ENCODE results near the gene MTF1. TPM values are rescaled to one million over a fixed set of nuclear protein-coding genes. Genes with fewer than 3 reads are reported as not detected.
A peak's percentile ranks its signal among the peaks of the same experiment; 100 is the strongest.

The MTF1 gene
- total RNA-seq, 3 donors from 2014 or later (not counting 1 experiment from before 2014, with no cell fraction given) = 31.2 to 35.6 (median 32.7) TPM

DNA sequence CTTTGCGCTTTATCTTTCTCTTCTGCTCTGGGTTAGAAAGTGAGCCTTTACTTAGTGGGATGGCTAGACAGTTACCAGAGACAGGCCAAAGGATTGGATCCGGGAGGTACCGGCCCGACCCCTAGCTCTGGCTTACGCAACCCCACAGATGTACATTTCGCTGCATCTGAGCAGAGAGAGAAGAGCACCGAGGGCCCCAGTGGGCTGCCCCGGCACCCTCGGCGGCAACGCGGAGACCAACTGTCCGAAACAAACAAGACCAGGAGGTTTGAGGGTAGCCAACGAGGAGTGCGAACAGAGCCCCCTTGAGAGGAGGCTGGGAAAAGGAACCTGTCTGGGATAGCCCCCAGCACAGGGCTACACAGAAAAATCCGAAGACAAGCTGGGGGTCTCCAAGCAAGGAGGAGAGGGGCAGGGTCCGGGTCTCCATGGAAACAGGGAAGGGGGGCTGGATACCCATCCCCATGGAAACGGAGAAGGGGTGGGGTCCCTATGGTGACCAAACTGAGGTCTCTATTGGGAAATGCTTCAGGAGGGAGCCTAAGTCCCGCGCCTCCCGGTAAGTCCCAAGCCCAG lies 373 bp downstream of the MTF1 start:
- Histone ChIP-seq H3K27me3 (ENCODE audit: control insufficient read depth, insufficient read depth, low read length) (no peaks in the 10 kb centered on the region), H3K36me3 (ENCODE audit: control insufficient read depth, insufficient read depth, low read length) (peaks cover 18% of the 10 kb centered on the region), H3K4me3 (ENCODE audit: low read length) (peak overlapping the region; percentile 99), H3K9me3 (ENCODE audit: control insufficient read depth, insufficient read depth, low read length) (no peaks in the 10 kb centered on the region), H3K27ac (ENCODE audit: low read length) (peak overlapping the region; percentile 92), H3K4me1 (ENCODE audit: control insufficient read depth, insufficient read depth, low read length) (peaks cover 18% of the 10 kb centered on the region)
- Mint-ChIP-seq H3K27me3 (ENCODE audit: low read depth in 2 of 2) (no peaks in the 10 kb centered on the region), H3K36me3 (peaks cover 7% of the 10 kb centered on the region), H3K9me3 (no peaks in the 10 kb centered on the region), H3K4me1 (peaks cover 40% of the 10 kb centered on the region in 2 donors), H3K4me3 (peak overlapping the region; percentile 99), H3K27ac (peak overlapping the region; percentile 88 to 92)
- intact Hi-C loops (cut with micrococcal nuclease) = loop anchor here (1.0 kb wide), 1 partner anchor 48 kb away; no protein-coding TSS in a partner anchor
- TF ChIP-seq, protein P1, sequence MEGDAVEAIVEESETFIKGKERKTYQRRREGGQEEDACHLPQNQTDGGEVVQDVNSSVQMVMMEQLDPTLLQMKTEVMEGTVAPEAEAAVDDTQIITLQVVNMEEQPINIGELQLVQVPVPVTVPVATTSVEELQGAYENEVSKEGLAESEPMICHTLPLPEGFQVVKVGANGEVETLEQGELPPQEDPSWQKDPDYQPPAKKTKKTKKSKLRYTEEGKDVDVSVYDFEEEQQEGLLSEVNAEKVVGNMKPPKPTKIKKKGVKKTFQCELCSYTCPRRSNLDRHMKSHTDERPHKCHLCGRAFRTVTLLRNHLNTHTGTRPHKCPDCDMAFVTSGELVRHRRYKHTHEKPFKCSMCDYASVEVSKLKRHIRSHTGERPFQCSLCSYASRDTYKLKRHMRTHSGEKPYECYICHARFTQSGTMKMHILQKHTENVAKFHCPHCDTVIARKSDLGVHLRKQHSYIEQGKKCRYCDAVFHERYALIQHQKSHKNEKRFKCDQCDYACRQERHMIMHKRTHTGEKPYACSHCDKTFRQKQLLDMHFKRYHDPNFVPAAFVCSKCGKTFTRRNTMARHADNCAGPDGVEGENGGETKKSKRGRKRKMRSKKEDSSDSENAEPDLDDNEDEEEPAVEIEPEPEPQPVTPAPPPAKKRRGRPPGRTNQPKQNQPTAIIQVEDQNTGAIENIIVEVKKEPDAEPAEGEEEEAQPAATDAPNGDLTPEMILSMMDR (IDR thresholded peaks at IDR 0.05) = no peak
- ATAC-seq (no peak), DNase-seq (peak in 1 of 2 donors; percentile 26)
- 2% methylated on average over 21 of the region's 21 CpGs for WGBS (ENCODE audit: insufficient coverage)

DNA sequence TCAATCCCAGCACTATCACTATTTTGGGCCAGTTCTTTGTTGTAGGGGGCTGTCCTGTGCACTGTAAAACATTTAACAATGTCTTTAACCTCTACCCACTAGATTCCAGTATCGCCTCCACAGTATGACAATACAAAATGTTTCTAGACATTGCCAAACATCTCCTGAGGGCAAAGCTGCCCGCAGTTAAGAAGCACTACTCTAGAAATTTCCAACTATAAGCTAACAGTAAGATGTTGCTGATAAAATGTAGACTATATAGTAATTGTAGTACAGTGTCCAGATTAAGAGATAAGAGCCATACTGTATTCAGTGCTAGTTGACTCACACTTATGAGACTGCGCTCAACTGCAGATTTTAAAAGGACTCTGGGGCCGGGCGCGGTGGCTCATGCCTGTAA lies 5.0 kb downstream of the MTF1 start:
- Histone ChIP-seq H3K27ac (ENCODE audit: low read length) (no peak overlapping the region), H3K36me3 (ENCODE audit: control insufficient read depth, insufficient read depth, low read length) (peaks cover 12% of the 10 kb centered on the region), H3K4me3 (ENCODE audit: low read length) (no peak overlapping the region), H3K4me1 (ENCODE audit: control insufficient read depth, insufficient read depth, low read length) (peaks cover 13% of the 10 kb centered on the region), H3K9me3 (ENCODE audit: control insufficient read depth, insufficient read depth, low read length) (no peaks in the 10 kb centered on the region), H3K27me3 (ENCODE audit: control insufficient read depth, insufficient read depth, low read length) (no peaks in the 10 kb centered on the region)
- no peak overlapping the region for H3K27ac Mint-ChIP-seq
- TF ChIP-seq, protein P1 (IDR thresholded peaks at IDR 0.05) = no peak
- no peaks in the 10 kb centered on the region for H3K27me3 Mint-ChIP-seq (ENCODE audit: low read depth in 2 of 2)
- DNase-seq (no peak), ATAC-seq (no peak)
- H3K4me1 Mint-ChIP-seq = peaks cover 33 to 42% of the 10 kb centered on the region in 2 donors
- WGBS (ENCODE audit: insufficient coverage) = 98% methylated on average over 5 of the region's 6 CpGs
- no peak overlapping the region for H3K4me3 Mint-ChIP-seq
- intact Hi-C loops (cut with micrococcal nuclease) = no loop called here
- no peaks in the 10 kb centered on the region for H3K9me3 Mint-ChIP-seq
- H3K36me3 Mint-ChIP-seq = peaks cover 6% of the 10 kb centered on the region

DNA sequence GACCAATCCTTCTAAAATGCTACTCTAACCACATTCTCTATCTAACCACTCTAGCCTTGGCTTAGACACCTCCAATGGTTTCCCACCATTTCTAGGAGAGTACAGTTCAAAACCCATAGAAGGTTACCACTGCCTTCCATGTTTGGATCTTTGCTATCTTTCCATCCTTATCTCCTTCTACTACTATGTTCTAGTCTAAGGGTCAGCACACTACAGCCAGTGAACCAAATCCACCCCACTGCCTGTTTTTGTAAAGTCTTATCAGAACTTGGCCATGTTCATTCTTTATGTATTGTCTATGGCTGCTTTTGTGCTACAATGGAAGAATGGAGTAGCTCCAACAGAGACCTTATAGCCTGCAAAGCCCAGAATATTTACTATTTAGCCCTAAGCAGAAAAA lies 6.2 kb downstream of the MTF1 start:
- Histone ChIP-seq H3K27ac (ENCODE audit: low read length) (no peak overlapping the region), H3K4me3 (ENCODE audit: low read length) (no peak overlapping the region), H3K36me3 (ENCODE audit: control insufficient read depth, insufficient read depth, low read length) (peaks cover 12% of the 10 kb centered on the region), H3K27me3 (ENCODE audit: control insufficient read depth, insufficient read depth, low read length) (no peaks in the 10 kb centered on the region), H3K4me1 (ENCODE audit: control insufficient read depth, insufficient read depth, low read length) (peaks cover 6% of the 10 kb centered on the region), H3K9me3 (ENCODE audit: control insufficient read depth, insufficient read depth, low read length) (no peaks in the 10 kb centered on the region)
- Mint-ChIP-seq H3K4me1 (peaks cover 22 to 33% of the 10 kb centered on the region in 2 donors), H3K4me3 (no peak overlapping the region), H3K9me3 (no peaks in the 10 kb centered on the region), H3K27ac (peak overlapping the region in 1 of 2 donors; percentile 1), H3K27me3 (ENCODE audit: low read depth in 2 of 2) (no peaks in the 10 kb centered on the region), H3K36me3 (peaks cover 6% of the 10 kb centered on the region)
- ATAC-seq = no peak
- TF ChIP-seq, protein P1 (IDR thresholded peaks at IDR 0.05) = no peak
- DNase-seq = no peak
- intact Hi-C loops (cut with micrococcal nuclease) = no loop called here

DNA sequence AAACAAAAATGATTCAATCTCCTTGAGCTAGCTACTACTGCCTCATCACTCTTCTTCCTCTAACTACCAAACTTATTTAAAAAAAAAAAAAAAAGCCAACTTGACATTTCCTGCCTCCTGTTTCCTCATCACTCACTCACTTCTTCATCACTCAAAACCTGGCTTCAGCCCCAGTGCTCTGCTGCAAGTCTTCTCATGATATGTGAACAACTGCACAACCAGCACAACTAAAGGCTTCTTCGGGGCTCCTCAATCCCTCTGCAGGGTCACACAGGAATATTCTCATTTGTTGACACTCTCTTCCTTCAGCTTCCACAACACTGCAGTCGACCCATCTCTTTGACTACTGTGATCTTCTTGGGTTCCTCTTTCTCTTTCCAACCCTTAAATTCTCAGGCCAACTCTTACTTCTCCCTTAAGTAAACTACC lies 7.6 kb downstream of the MTF1 start:
- H3K27me3 Mint-ChIP-seq (ENCODE audit: low read depth in 2 of 2) = no peaks in the 10 kb centered on the region
- no peaks in the 10 kb centered on the region for H3K36me3 Mint-ChIP-seq
- intact Hi-C loops (cut with micrococcal nuclease) = no loop called here
- no peaks in the 10 kb centered on the region for H3K27me3 ChIP-seq (ENCODE audit: control insufficient read depth, insufficient read depth, low read length)
- peak overlapping the region; percentile 38 for H3K27ac ChIP-seq (ENCODE audit: low read length)
- no peak overlapping the region for H3K27ac Mint-ChIP-seq
- TF ChIP-seq, protein P1 (IDR thresholded peaks at IDR 0.05) = no peak
- H3K9me3 ChIP-seq (ENCODE audit: control insufficient read depth, insufficient read depth, low read length) = no peaks in the 10 kb centered on the region
- peaks cover 5% of the 10 kb centered on the region for H3K36me3 ChIP-seq (ENCODE audit: control insufficient read depth, insufficient read depth, low read length)
- peaks cover 10% of the 10 kb centered on the region for H3K4me1 ChIP-seq (ENCODE audit: control insufficient read depth, insufficient read depth, low read length)
- ATAC-seq (peak in 2 of 3 donors; percentile 34 to 50), DNase-seq (peak in 1 of 2 donors; percentile 19)
- peaks cover 19 to 29% of the 10 kb centered on the region in 2 donors for H3K4me1 Mint-ChIP-seq
- no peak overlapping the region for H3K4me3 ChIP-seq (ENCODE audit: low read length)
- H3K9me3 Mint-ChIP-seq = no peaks in the 10 kb centered on the region
- H3K4me3 Mint-ChIP-seq = no peak overlapping the region
- 30% methylated on average over 2 of the region's 2 CpGs for WGBS (ENCODE audit: insufficient coverage)
